Activated T-cell treated with anti-CD3 and anti-CD28 coated beads for 1 hour (primary cell): Measurements from ENCODE around the gene RECQL.

Source experiments
- DNase-seq: peaks from one replicate; pipeline ENCODE4 v3.0.0-alpha.2; 2020; ENCODE audit warnings: low read depth

The RECQL gene

GRCh38 chr12:21501258-21502163, at the start of gene RECQL, which contains the start of gene GOLT1B:
Gene RECQL, minus strand, starts transcription at chr12:21501635. Its CDS starts 2,065 bp downstream, at chr12:21499570.
Gene GOLT1B, plus strand, starts transcription at chr12:21501789. Its CDS starts 135 bp downstream, at chr12:21501924.
- peak; percentile 71 for DNase-seq

GRCh38 chr12:21547437-21547836, 46.0 kb upstream of the RECQL start:
- no peak for DNase-seq

GRCh38 chr12:21546716-21547115, 45.3 kb upstream of the RECQL start:
- DNase-seq, result no peak

- no peak for DNase-seq
These were observed 44.1 kb upstream of the RECQL start for GRCh38 chr12:21545557-21545956.

GRCh38 chr12:21543151-21543550, 41.7 kb upstream of the RECQL start:
- no peak for DNase-seq

- no peak for DNase-seq
These were observed 41.0 kb upstream of the RECQL start for GRCh38 chr12:21542403-21542802.

- no peak for DNase-seq
These were observed 40.3 kb upstream of the RECQL start for GRCh38 chr12:21541773-21542172.

- DNase-seq, result no peak
These were observed 38.4 kb upstream of the RECQL start for GRCh38 chr12:21539797-21540196.

GRCh38 chr12:21538061-21538653, 36.7 kb upstream of the RECQL start:
- no peak for DNase-seq

- DNase-seq, result no peak
These were observed 28.0 kb upstream of the RECQL start for GRCh38 chr12:21529456-21529855.

- no peak for DNase-seq
These were observed 27.5 kb upstream of the RECQL start for GRCh38 chr12:21528953-21529352.

- peak; percentile 38 for DNase-seq
These were observed 26.2 kb upstream of the RECQL start for GRCh38 chr12:21527451-21528180.

GRCh38 chr12:21526721-21527345, 25.4 kb upstream of the RECQL start:
- DNase-seq, result no peak

- DNase-seq, result no peak
These were observed 24.6 kb upstream of the RECQL start, which contains the start of gene SPX for GRCh38 chr12:21526053-21526452. Gene SPX, plus strand, starts transcription at chr12:21526296. Its CDS starts 177 bp downstream, at chr12:21526473.

GRCh38 chr12:21523148-21523547, 21.7 kb upstream of the RECQL start:
- no peak for DNase-seq

- no peak for DNase-seq
These were observed 20.1 kb upstream of the RECQL start for GRCh38 chr12:21521541-21521940.

GRCh38 chr12:21518451-21518850, 17.0 kb upstream of the RECQL start:
- no peak for DNase-seq

- DNase-seq, result no peak
These were observed 14.8 kb upstream of the RECQL start for GRCh38 chr12:21516281-21516680.

GRCh38 chr12:21509768-21510167, 8.3 kb upstream of the RECQL start:
- no peak for DNase-seq

GRCh38 chr12:21507849-21508248, 6.4 kb upstream of the RECQL start:
- no peak for DNase-seq

- no peak for DNase-seq
These were observed 4.5 kb upstream of the RECQL start for GRCh38 chr12:21505888-21506287.

GRCh38 chr12:21502872-21503271, 1.4 kb upstream of the RECQL start:
- no peak for DNase-seq
